Measurements from ENCODE around the gene COX19. TPM values are rescaled to one million over a fixed set of nuclear protein-coding genes. Genes with fewer than 3 reads are reported as not detected.

COX19 gene
- total RNA-seq, 1 experiment from 2014 or later, result 14.0 TPM

- H3K4me2 ChIP-seq (ENCODE audit: low read length), result no peak overlapping the region
- peaks cover 13 to 15% of the 10 kb centered on the region in 2 experiments for H3K4me1 ChIP-seq (ENCODE audit: control insufficient read depth in 1 of 2, insufficient read depth in 2 of 2, low read length in 2 of 2)
- POLR2A ChIA-PET, result no interaction called here
- RAD21 ChIA-PET (ENCODE audit: low non-redundant PET in 1 of 2, low total read pairs in 2 of 2, uncharacterized antibody in 2 of 2, unreplicated experiment in 2 of 2), result no interaction called here
- H3K9me2 ChIP-seq (ENCODE audit: insufficient read depth), result no peaks in the 10 kb centered on the region
- TF ChIP-seq CEBPB (IDR thresholded peaks at IDR 0.05; ENCODE audit: low read depth), result no peak
- no peak for TF ChIP-seq POLR2A (IDR thresholded peaks at IDR 0.05; ENCODE audit: borderline replicate concordance, extremely low read depth, insufficient read depth, insufficient read length)
- no peak for TF ChIP-seq CTCF (IDR thresholded peaks at IDR 0.05 in 2 of 3, conservative IDR thresholded peaks at IDR 0.05 in 1 of 3; ENCODE audit: borderline replicate concordance in 1 of 3, insufficient read depth in 1 of 3, low read depth in 2 of 3, low read length in 2 of 3)
- TF ChIP-seq CBX3 (IDR thresholded peaks at IDR 0.05; ENCODE audit: low read depth), result no peak
- no peak for TF ChIP-seq ELF1 (IDR thresholded peaks at IDR 0.05; ENCODE audit: borderline replicate concordance, low read depth)
- TF ChIP-seq EGR1 (IDR thresholded peaks at IDR 0.05; ENCODE audit: low read depth), result no peak
- no peak for TF ChIP-seq ZFX (IDR thresholded peaks at IDR 0.05)
- no peak for TF ChIP-seq MAX (IDR thresholded peaks at IDR 0.05)
- no peak for TF ChIP-seq POLR2AphosphoS5 (IDR thresholded peaks at IDR 0.05; ENCODE audit: low read depth, low read length)
- no peak for TF ChIP-seq REST (IDR thresholded peaks at IDR 0.05; ENCODE audit: low read depth)
- no peak for TF ChIP-seq ATF3 (IDR thresholded peaks at IDR 0.05)
- TF ChIP-seq SP1 (IDR thresholded peaks at IDR 0.05; ENCODE audit: low read depth), result no peak
- no peak for TF ChIP-seq ZBTB33 (IDR thresholded peaks at IDR 0.05; ENCODE audit: extremely low read depth, insufficient replicate concordance, low read length)
- no peak for TF ChIP-seq SRF (IDR thresholded peaks at IDR 0.05; ENCODE audit: low read depth)
- no peak for TF ChIP-seq EZH2phosphoT487 (IDR thresholded peaks at IDR 0.05; ENCODE audit: borderline replicate concordance)
- TF ChIP-seq SIN3A (IDR thresholded peaks at IDR 0.05; ENCODE audit: low read depth), result no peak
- TF ChIP-seq RAD21 (IDR thresholded peaks at IDR 0.05; ENCODE audit: low read depth), result no peak
- no peak for TF ChIP-seq ZNF274 (IDR thresholded peaks at IDR 0.05; ENCODE audit: low read depth, low read length)
- intact Hi-C loops (cut with micrococcal nuclease), result no loop called here
- no peaks in the 10 kb centered on the region for H3K79me2 ChIP-seq (ENCODE audit: insufficient read depth, low read length)
- H3K9me3 ChIP-seq (ENCODE audit: control insufficient read depth in 1 of 2, insufficient read depth in 1 of 2, low read depth in 1 of 2, low read length in 2 of 2), result no peaks in the 10 kb centered on the region
- no peak overlapping the region for H3K27ac ChIP-seq (ENCODE audit: low read depth, low read length)
- H2AFZ ChIP-seq (ENCODE audit: low read depth, low read length, poor library complexity, severe bottlenecking), result no peak overlapping the region
- CTCF ChIA-PET, result no interaction called here
- H3K9ac ChIP-seq (ENCODE audit: low read length), result no peak overlapping the region
- no peaks in the 10 kb centered on the region for H3K27me3 ChIP-seq (ENCODE audit: insufficient read depth, low read length)
- DNase-seq (ENCODE audit: low read depth, low spot score) (no peak), ATAC-seq (no peak)
- H4K20me1 ChIP-seq (ENCODE audit: insufficient read depth), result no peaks in the 10 kb centered on the region
- H3K4me3 ChIP-seq (replicated peaks in 1 of 2; ENCODE audit: low read depth in 1 of 2, low read length in 2 of 2), result no peak overlapping the region
- BruUV-seq (replicated peaks), result no TSS peak
- no peaks in the 10 kb centered on the region for H3K36me3 ChIP-seq (ENCODE audit: control insufficient read depth in 1 of 2, insufficient read depth in 2 of 2, low read length in 2 of 2)
These were observed 43.3 kb downstream of the COX19 start for GRCh38 chr7:931871-932650.

Data from HCT116 (cell line).